T-helper 1 cell (primary cell): ENCODE measurements around the gene CD300H.

Experiments used
- DNase-seq, 5 donors: peaks; one replicate each; pipeline ENCODE4 v3.0.0-alpha.2; 2012 to 2020
- total RNA-seq, 4 donors: gene quantifications; one replicate each; lab custom pipeline; 2026; lab: John Stamatoyannopoulos, UW

The CD300H gene
- total RNA-seq = 0 reads per million in 4 donors

DNA sequence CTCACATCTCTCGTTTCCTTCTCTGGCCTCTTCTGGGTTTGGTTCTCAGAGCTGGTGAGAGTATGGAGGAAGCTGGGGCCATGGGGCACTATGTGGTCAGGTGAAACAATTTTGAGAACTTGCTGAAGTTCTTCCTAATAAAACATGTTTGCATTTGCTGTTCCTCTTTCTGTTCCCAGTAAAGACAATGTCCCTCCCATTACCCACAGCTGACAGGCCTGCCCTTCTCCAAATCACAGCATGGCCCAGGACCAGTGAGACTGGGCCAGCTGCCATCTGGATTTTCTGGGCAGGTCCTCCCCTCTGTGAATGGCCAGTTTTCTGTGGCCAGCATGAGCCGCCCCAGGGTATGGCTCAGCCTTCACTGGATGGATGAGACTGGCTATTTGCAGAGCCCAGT lies at the start of gene CD300H:
Gene CD300H (minus strand): TSS at position 113 of the 400 bp plus-strand sequence.
- DNase-seq = no peak

DNA sequence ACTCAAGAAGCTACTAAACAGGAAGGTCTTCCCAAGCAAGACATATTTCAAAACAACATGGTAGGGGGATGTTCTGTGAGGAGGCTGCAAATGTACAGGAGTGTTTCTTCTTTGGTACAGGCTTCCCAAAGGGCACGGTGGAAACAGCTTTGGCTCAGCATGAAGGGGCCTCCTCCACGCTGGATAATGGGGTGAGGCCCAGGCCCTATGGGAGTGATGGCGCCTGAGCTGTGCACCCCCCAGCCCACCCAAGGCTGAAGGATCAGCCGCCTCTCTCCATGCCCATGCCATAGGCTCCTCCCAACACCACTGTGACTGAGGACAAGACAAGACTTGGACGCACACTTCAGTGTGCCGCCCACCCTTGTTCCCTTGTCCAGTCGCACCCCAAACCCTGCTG lies 49.4 kb upstream of the CD300H start:
- no peak for DNase-seq

DNA sequence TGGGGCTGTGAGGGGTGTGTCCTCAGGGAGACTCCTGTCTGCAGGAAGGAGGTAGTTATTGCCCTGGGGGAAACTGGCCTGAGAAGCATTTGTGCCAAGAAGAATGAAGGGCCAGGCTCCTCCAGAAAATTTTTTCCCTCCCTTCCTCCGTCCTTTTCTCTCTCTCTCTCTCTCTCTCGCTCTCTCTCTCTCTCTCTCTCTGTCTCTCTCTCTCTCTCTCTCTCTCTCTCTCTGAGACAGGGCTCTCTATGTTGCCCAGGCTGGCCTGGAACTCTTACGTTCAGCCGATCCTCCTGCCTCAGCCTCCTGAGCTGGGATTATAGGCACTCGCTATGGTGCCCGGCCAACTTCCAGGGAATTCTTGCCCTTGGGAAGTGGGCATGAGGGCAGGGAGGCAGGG lies 44.7 kb upstream of the CD300H start:
- no peak for DNase-seq

DNA sequence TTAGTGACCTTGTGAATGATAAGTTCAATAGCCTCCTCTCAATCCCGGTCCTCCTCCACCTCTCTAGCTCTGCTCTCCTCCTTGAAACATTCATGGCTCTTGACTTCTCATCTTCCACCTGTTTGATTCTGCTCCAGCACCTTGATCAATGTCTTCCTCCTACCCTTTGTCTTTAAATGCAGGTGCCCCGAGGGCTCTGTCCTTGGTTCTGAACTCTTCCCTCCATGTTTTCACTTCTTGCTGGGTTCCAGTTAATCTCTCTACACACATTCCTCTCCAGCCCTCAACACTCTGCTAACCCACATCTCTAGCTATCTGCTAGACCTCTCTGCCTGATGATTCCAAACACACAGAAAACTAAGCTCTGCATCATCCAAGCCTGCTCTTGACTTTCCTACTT lies 42.8 kb upstream of the CD300H start:
- DNase-seq = no peak

- DNase-seq = no peak
Observed at GRCh38 chr17:74608511-74608910, 41.2 kb upstream of the CD300H start.

DNA sequence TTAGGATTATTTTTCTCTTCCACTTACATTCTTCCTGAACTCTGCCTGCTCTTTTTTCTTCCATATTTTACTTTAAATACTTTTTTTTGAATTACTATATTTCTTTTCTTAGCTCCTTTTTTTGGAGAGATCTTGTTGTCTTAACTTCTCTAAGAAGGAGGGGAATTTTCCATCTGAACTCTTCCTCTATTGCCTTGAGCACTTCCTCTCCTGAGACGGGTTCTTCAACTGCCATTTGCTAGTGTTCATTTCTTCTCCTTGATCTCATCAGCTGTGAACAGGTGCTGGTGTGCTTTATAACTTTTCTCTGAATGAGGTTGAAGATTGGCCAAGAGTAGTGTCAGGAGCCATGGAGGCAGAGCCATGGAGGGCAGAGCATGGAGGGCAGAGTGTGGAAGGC lies 39.9 kb upstream of the CD300H start:
- DNase-seq = no peak

DNA sequence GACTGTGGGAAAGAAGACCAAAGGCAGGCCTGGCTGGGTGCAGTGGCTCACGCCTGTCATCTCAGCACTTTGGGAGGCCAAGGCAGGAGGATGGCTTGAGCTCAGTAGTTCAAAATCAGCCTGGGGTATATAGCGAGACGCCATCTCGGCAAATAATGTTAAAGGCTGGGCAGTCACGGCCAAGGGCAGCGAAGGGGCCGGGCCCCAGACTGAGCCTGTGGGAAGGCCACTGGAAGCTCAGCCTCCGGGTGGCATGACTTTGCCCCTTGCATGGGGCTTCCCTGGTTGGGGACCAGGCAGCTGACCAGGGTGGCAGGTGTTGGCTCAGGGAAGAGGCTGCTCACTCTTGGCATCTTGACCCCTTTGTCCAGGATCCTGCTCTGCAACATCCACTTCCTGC lies 38.7 kb upstream of the CD300H start:
- DNase-seq = no peak

- DNase-seq = no peak
Observed at GRCh38 chr17:74605361-74605760, 38.1 kb upstream of the CD300H start.

GRCh38 chr17:74604761-74605160 lies 37.5 kb upstream of the CD300H start:
- no peak for DNase-seq

- no peak for DNase-seq
Observed at GRCh38 chr17:74604200-74604599, 36.9 kb upstream of the CD300H start.

DNA sequence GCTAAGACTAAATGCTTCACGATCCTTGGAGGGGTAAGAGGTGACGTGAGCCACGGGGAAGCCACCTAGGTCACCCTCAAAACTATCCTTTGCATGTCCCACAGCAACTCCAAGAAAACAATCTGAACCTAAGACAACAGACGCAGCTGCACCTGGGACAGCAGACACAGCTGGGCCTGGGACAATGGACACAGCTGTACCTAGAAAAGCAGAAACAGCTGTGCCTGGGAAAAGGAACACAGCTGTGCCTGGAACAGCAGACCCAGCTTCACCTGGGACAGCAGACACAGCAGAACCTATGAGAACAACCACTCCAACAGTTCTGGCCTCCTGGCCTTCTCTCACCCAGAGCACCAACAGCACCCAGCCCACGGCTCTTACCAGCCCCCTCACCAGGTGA lies 36.4 kb upstream of the CD300H start:
- DNase-seq = no peak

DNA sequence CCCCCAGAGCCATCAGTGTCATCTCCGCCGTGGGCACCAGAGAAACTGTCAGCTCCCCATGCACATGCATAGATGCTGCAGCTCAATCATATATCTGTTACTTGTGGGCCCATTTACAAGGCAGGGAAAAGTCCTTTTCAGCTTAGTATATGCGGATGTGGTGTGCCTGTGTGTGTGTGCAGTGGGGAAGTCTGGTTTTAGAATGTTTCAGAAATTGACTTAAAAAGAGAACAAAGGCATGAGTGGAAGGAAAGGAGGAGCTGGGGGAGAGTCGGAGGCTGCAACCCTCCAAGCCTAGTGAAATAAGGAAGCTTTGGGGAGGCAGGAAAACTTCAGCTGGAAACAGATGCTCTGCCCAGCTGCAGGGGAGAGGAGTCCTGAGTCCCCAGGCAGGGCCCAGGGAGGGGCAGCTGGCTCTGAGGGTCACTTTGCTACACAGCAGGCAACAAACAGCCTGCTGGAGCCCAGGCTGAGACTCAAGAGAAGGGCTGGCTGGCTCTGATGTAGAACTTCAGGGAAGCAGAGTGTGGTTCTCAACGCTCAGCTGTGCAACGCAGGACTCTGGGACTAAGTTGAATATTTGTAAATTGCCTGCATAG lies 35.8 kb upstream of the CD300H start:
- DNase-seq = peak in 1 of 5 donors; percentile 16

GRCh38 chr17:74601944-74602572 lies 34.7 kb upstream of the CD300H start:
- peak in 2 of 5 donors; percentile 14 to 21 for DNase-seq

GRCh38 chr17:74599448-74599939 lies 32.2 kb upstream of the CD300H start:
- DNase-seq = no peak

DNA sequence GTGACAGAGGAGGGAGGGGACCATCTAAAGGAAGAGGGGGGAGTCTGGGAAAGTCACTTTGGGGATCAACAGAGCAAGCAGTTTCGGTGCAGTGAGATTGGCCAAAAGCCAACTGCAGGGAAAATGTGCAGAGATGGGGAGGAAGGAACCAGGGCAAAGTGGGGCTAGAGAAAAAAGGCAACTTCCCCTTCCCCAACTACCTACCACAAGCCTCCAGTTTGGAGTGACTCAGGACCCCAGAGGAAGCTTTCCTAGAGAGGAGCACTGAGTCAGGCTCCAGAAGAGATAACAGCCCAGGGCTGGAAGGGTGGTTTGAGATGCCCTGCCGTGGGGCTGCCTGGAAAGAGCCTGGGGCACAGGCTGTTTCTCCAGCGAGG lies 31.7 kb upstream of the CD300H start:
- DNase-seq = no peak

DNA sequence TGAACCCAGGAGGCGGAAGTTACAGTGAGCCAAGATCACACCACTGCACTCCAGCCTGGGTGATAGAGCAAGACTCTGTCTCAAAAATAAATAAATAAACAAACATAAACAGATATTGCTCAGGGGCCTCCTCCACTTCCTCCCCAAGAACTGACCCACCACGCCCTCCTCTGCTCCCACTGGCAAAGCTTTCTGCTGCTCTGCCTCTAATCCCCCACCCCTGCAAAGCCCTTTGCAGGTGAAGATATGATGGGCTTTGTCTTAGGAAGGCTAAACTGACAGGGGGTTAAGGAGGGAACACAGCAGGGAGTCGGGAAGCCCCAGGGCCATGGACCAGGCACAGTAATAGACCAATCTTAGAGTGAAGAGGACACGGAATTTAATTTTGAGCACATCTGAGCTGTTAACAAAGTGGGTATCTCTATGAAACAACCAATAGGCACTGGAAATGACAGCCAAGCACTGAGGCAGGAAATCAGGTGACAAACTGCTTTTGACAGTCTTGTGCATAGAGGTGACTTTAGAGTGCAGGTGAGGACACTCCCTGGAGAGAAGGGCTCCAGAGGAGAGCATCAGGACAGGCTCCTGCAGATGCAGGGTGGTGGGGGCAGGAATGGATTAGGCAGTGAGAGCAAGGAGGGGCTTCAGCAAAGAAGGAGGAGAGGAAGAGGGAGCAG lies 31.2 kb upstream of the CD300H start:
- DNase-seq = no peak

- DNase-seq = no peak
Observed at GRCh38 chr17:74597069-74597790, 29.9 kb upstream of the CD300H start.

DNA sequence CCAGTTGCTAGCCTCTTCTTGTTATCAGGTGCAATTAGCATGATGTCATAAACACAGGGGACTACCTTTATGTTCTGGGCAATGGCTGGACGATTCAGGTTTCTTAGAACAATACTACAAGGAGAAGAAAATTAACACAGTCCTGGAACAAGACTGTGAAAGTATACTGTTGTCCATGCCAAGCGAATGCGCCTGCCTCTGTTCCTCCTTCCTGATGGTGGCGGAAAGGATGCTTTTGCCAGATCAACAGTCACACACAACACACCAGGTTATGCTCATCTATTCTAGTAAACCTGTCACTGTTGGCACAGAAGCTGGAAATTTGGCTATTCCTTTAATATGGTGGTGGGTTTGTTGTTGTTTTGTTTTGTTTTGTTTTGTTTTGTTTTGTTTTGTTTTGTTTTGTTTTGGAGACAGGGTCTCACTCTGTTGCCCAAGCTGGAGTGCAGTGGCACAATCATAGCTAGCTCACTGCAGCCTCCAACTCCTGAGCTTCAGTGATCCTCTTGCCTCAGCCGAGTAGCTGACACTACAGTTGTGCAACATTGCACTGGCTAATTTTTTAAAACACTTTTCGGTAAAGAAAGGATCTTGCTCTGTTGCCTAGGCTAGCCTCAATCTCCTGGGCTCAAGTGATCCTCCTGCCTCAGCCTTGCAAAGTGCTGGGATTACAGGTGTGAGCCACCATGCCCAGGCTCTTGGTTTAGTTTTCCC lies 27.9 kb upstream of the CD300H start:
- no peak for DNase-seq

- peak in 1 of 5 donors; percentile 52 for DNase-seq
Observed at GRCh38 chr17:74592087-74592990, 25.0 kb upstream of the CD300H start, which contains the start of gene CD300LD. TSS of gene CD300LD (minus strand) at chr17:74592283. CDS start at chr17:74592202, 81 bp downstream.

DNA sequence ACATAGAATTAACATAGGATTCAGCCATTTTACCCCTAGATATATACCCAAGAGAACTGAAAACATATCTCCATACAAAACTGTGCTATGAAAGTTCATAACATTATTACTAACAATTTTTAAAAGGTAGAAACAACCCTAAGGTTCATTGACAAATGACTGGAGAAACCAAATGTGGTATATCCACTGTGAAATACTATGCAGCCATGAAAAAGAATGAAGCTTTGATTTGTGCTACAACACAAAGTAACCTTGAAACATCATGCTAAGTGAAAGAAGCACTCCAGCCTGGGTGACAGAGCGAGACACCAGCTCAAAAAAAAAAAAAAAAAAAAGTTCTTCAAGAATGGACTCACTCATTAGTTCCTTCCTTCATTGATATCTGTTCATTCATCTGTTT lies 24.2 kb upstream of the CD300H start:
- no peak for DNase-seq

DNA sequence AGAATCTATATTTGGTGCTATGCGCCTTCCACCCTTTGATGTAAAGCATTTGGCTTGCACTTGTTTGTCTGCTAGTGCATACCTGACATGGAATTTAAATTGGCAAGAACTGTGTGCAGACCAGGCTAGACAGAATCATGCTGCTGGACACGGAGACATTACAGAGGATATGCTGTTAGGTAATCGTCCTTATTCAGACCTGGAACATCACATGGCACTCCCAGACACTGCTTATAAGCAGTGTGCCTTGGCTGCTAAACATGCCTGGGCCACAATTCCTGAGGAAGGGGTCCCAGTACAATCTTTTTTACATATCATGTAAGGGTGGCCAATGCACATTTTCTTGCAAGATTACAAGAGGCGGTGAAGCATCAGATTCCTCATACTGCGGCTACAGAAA lies 18.4 kb upstream of the CD300H start:
- no peak for DNase-seq
